Measurements from ENCODE around the gene ADIPOQ. TPM values are rescaled to one million over a fixed set of nuclear protein-coding genes. Genes with fewer than 3 reads are reported as not detected.

Gene ADIPOQ
- total RNA-seq, 4 donors from 2014 or later = 899 to 2,262 (median 1,357) TPM

- no peak for TF ChIP-seq CTCF (IDR thresholded peaks at IDR 0.05; ENCODE audit: low read depth)
Observed at GRCh38 chr3:186831798-186832197, 10.7 kb upstream of the ADIPOQ start.

- TF ChIP-seq CTCF (IDR thresholded peaks at IDR 0.05; ENCODE audit: low read depth) = no peak
Observed at GRCh38 chr3:186832276-186832675, 10.2 kb upstream of the ADIPOQ start.

GRCh38 chr3:186839874-186840641 is 2.5 kb upstream of the ADIPOQ start:
- no peak for TF ChIP-seq CTCF (IDR thresholded peaks at IDR 0.05; ENCODE audit: low read depth)

GRCh38 chr3:186841620-186842019 is 890 bp upstream of the ADIPOQ start:
- no peak for TF ChIP-seq CTCF (IDR thresholded peaks at IDR 0.05; ENCODE audit: low read depth)

GRCh38 chr3:186843039-186843432 is 526 bp downstream of the ADIPOQ start:
- TF ChIP-seq CTCF (IDR thresholded peaks at IDR 0.05; ENCODE audit: low read depth) = no peak

GRCh38 chr3:186844908-186845307 is 2.4 kb downstream of the ADIPOQ start:
- no peak for TF ChIP-seq CTCF (IDR thresholded peaks at IDR 0.05; ENCODE audit: low read depth)

GRCh38 chr3:186845756-186846155 is 3.2 kb downstream of the ADIPOQ start:
- no peak for TF ChIP-seq CTCF (IDR thresholded peaks at IDR 0.05; ENCODE audit: low read depth)

Measured in subcutaneous adipose tissue (tissue), 4 donors.